GM12874 (cell line): ENCODE data around the gene TUBB2B.

Experiments used
- CTCF ChIP-seq: IDR thresholded peaks from 2 replicates; pipeline ENCODE4 v1.5.1; 2011; ENCODE audit warnings: low read depth, mild to moderate bottlenecking, control low read depth, low read length, moderate library complexity; ENCODE audit not compliant: insufficient read depth

Gene TUBB2B

GRCh38 chr6:3226481-3227362 is 731 bp downstream of the TUBB2B start:
- no peak for TF ChIP-seq CTCF

- no peak for TF ChIP-seq CTCF
Measured at GRCh38 chr6:3226042-3226441, 1.4 kb downstream of the TUBB2B start.

- no peak for TF ChIP-seq CTCF
Measured at GRCh38 chr6:3222506-3223038, 4.9 kb downstream of the TUBB2B start.

DNA sequence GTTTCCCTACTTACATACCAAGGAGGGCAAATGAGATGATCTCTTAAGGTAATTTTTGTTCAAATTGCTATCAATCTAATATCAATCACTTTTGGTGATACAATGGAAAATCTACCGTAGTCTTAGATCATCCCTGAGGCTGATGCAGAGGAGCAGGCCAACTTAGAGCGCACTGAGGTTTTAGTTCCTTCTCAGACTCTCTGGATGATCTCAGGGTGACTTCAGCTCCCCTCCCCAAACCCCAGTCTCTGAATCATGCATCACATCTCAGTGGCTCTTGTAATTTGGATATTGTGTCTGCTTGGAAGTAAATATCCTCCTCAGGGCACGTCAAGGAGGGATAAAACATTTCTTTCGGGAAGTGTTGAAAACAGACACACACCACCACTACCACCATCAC is 5.9 kb downstream of the TUBB2B start:
- TF ChIP-seq CTCF, result no peak

DNA sequence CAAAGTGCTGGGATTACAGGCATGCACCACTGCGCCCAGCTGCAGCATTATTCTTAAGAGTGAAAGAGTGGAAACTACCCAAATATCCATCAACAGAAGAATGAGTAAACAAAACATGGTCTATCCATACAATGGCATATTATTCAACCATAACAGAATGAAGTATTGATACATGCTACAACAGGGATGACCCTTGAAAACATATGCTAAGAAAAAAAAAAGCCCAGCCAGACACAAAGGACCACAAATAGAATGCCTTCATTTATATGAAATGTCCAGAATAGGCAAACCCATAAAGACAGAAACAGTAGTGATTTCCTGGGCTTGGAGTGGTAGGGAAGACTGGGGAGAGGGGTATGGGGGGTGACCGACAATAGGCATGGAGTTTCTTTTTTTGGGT is 7.1 kb downstream of the TUBB2B start:
- TF ChIP-seq CTCF, result no peak

GRCh38 chr6:3218266-3218665 is 9.2 kb downstream of the TUBB2B start:
- TF ChIP-seq CTCF, result no peak

DNA sequence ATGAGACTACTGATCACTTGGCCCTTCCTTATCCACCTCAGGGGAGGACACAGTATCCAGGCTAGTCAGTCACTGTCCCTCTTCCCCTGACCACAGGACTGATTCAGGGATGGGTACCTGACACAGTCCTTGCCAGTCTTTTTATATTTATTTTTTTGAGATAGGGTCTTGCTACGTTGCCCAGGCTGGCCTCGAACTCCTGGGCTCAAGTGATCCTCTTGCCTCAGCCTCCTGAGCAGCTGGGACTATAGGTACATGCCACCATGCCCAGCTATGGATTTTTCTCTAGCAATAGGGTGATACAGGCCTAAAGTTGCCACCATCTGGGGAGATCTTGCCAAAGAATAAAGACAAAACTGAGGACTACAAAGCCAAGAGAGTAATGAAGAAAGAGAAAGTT is 10.2 kb downstream of the TUBB2B start:
- no peak for TF ChIP-seq CTCF
